Liver (tissue), 3 donors: Measurements from ENCODE around the gene CTAGE1.

Source experiments
- CTCF ChIP-seq: fragments of 150-350 bp; IDR thresholded peaks from 2 replicates; pipeline ENCODE4 v1.5.1; 2017; ENCODE audit warnings: improper control_type of control experiment, low read depth, low read length; ENCODE audit not compliant: missing input control
- GABPA ChIP-seq, 2 donors: IDR thresholded peaks in 1 of 2; conservative IDR thresholded peaks in 1 of 2; 2 replicates each; pipeline ENCODE4 v1.6.1; 2016; ENCODE audit warnings: antibody characterized with exemption in 2 of 2, mild to moderate bottlenecking in 1 of 2, moderate library complexity in 1 of 2
- JUND ChIP-seq, 2 donors: IDR thresholded peaks; 2 replicates each; pipeline ENCODE4 v1.6.1; 2016; ENCODE audit warnings: antibody characterized with exemption in 2 of 2
- NR2F2 ChIP-seq: IDR thresholded peaks from 2 replicates; pipeline ENCODE4 v1.6.1; 2016; ENCODE audit warnings: antibody characterized with exemption
- RAD21 ChIP-seq, 2 donors: IDR thresholded peaks; 2 replicates each; pipeline ENCODE4 v1.6.1; 2016; ENCODE audit warnings: antibody characterized with exemption in 2 of 2, mild to moderate bottlenecking in 2 of 2
- SP1 ChIP-seq: IDR thresholded peaks from 2 replicates; pipeline ENCODE4 v1.6.1; 2018; ENCODE audit warnings: antibody characterized with exemption, mild to moderate bottlenecking
- TAF1 ChIP-seq: conservative IDR thresholded peaks from 2 replicates; pipeline ENCODE4 v1.6.1; 2016; ENCODE audit warnings: antibody characterized with exemption, mild to moderate bottlenecking
- YY1 ChIP-seq: IDR thresholded peaks from 2 replicates; pipeline ENCODE4 v1.6.1; 2016; ENCODE audit warnings: antibody characterized with exemption, mild to moderate bottlenecking
- TF ChIP-seq, protein P1 (sequence below): IDR thresholded peaks from 2 replicates; pipeline ENCODE4 v1.6.1; 2016; ENCODE audit warnings: antibody characterized with exemption, mild to moderate bottlenecking
- TF ChIP-seq, protein P2 (sequence below): IDR thresholded peaks from 2 replicates; pipeline ENCODE4 v1.6.1; 2016; ENCODE audit warnings: antibody characterized with exemption
- donor health status: healthy.
- donor health status: healthy.

GRCh38 chr18:22370414-22370813, 47.3 kb downstream of the CTAGE1 start:
- TF ChIP-seq CTCF = no peak
- TF ChIP-seq GABPA (IDR thresholded peaks at IDR 0.05 in 1 of 2, conservative IDR thresholded peaks at IDR 0.05 in 1 of 2) = no peak
- TF ChIP-seq RAD21 (IDR thresholded peaks at IDR 0.05) = no peak
- no peak for TF ChIP-seq JUND (IDR thresholded peaks at IDR 0.05)
- TF ChIP-seq, protein P1, sequence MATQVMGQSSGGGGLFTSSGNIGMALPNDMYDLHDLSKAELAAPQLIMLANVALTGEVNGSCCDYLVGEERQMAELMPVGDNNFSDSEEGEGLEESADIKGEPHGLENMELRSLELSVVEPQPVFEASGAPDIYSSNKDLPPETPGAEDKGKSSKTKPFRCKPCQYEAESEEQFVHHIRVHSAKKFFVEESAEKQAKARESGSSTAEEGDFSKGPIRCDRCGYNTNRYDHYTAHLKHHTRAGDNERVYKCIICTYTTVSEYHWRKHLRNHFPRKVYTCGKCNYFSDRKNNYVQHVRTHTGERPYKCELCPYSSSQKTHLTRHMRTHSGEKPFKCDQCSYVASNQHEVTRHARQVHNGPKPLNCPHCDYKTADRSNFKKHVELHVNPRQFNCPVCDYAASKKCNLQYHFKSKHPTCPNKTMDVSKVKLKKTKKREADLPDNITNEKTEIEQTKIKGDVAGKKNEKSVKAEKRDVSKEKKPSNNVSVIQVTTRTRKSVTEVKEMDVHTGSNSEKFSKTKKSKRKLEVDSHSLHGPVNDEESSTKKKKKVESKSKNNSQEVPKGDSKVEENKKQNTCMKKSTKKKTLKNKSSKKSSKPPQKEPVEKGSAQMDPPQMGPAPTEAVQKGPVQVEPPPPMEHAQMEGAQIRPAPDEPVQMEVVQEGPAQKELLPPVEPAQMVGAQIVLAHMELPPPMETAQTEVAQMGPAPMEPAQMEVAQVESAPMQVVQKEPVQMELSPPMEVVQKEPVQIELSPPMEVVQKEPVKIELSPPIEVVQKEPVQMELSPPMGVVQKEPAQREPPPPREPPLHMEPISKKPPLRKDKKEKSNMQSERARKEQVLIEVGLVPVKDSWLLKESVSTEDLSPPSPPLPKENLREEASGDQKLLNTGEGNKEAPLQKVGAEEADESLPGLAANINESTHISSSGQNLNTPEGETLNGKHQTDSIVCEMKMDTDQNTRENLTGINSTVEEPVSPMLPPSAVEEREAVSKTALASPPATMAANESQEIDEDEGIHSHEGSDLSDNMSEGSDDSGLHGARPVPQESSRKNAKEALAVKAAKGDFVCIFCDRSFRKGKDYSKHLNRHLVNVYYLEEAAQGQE = no peak
- no peak for TF ChIP-seq TAF1
- TF ChIP-seq SP1 = no peak
- TF ChIP-seq NR2F2 = no peak
- TF ChIP-seq, protein P2, sequence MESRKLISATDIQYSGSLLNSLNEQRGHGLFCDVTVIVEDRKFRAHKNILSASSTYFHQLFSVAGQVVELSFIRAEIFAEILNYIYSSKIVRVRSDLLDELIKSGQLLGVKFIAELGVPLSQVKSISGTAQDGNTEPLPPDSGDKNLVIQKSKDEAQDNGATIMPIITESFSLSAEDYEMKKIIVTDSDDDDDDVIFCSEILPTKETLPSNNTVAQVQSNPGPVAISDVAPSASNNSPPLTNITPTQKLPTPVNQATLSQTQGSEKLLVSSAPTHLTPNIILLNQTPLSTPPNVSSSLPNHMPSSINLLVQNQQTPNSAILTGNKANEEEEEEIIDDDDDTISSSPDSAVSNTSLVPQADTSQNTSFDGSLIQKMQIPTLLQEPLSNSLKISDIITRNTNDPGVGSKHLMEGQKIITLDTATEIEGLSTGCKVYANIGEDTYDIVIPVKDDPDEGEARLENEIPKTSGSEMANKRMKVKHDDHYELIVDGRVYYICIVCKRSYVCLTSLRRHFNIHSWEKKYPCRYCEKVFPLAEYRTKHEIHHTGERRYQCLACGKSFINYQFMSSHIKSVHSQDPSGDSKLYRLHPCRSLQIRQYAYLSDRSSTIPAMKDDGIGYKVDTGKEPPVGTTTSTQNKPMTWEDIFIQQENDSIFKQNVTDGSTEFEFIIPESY = no peak
- no peak for TF ChIP-seq YY1
